Thyroid gland (tissue), 4 donors: Measurements from ENCODE around the gene PUS7L. TPM values are rescaled to one million over a fixed set of nuclear protein-coding genes. Genes with fewer than 3 reads are reported as not detected.

ENCODE experiments used
- DNase-seq, 2 donors: peaks; one replicate each; pipeline ENCODE4 v3.0.0-alpha.2; 2019
- H3K27ac ChIP-seq, 3 donors: fragments of 200-600 bp; sonication (generic); 1 replicate in 2 of 3; 2 replicates in 1 of 3; pipeline ENCODE4 v1.5.1; 2016 to 2019; ENCODE audit warnings: mild to moderate bottlenecking in 1 of 3, moderate library complexity in 1 of 3
- H3K27me3 ChIP-seq: fragments of 200-600 bp; sonication (generic); one replicate; pipeline ENCODE4 v1.5.1; 2019
- H3K36me3 ChIP-seq, 2 donors: fragments of 200-600 bp; sonication (generic); one replicate each; pipeline ENCODE4 v1.5.1; 2016 to 2019
- H3K4me1 ChIP-seq, 2 donors: fragments of 200-600 bp; sonication (generic); one replicate each; pipeline ENCODE4 v1.5.1; 2017 to 2019
- H3K4me3 ChIP-seq, 3 donors: fragments of 200-600 bp; sonication (generic); replicated peaks in 1 of 3; 1 replicate in 2 of 3; 2 replicates in 1 of 3; pipeline ENCODE4 v1.5.1; 2016; ENCODE audit warnings: mild to moderate bottlenecking in 1 of 3
- H3K9me3 ChIP-seq: fragments of 200-600 bp; sonication (generic); one replicate; pipeline ENCODE4 v1.5.1; 2017
- POLR2A ChIP-seq, 2 donors: fragments of 450-650 bp; IDR thresholded peaks; one replicate each; pipeline ENCODE4 v1.6.1; 2017; ENCODE audit warnings: antibody characterized with exemption in 2 of 2, mild to moderate bottlenecking in 2 of 2, moderate library complexity in 1 of 2
- WGBS, 2 donors: methylation state at CpG; one replicate each; pipeline ENCODE4 v1.1.5; 2017; 5-methylcytosine and 5-hydroxymethylcytosine counted together
- intact Hi-C: fragments of 100-400 bp; cut with DNase I; formaldehyde crosslinking; loops from one replicate; pipeline ENCODE4 v1.15.1; 2023
- total RNA-seq, 4 donors: library from RNA; depleted of rRNA; stranded (reverse); fragments of >200 nt; gene quantifications; one replicate each; pipeline ENCODE4 v1.2.3, GENCODE V29; 2016
- TF ChIP-seq, protein P1 (sequence below), 6 experiments: fragments of 200-600 bp in 3 of 6; fragments of 450-650 bp in 3 of 6; sonication (generic) in 3 of 6; IDR thresholded peaks; one replicate each; pipeline ENCODE4 v1.5.1; 2016 to 2019; ENCODE audit warnings: antibody characterized with exemption in 6 of 6, mild to moderate bottlenecking in 2 of 6, inconsistent platforms in 1 of 6, moderate library complexity in 1 of 6

PUS7L gene
- total RNA-seq, 4 donors from 2014 or later, result 12.1 to 23.0 (median 17.3) TPM

DNA sequence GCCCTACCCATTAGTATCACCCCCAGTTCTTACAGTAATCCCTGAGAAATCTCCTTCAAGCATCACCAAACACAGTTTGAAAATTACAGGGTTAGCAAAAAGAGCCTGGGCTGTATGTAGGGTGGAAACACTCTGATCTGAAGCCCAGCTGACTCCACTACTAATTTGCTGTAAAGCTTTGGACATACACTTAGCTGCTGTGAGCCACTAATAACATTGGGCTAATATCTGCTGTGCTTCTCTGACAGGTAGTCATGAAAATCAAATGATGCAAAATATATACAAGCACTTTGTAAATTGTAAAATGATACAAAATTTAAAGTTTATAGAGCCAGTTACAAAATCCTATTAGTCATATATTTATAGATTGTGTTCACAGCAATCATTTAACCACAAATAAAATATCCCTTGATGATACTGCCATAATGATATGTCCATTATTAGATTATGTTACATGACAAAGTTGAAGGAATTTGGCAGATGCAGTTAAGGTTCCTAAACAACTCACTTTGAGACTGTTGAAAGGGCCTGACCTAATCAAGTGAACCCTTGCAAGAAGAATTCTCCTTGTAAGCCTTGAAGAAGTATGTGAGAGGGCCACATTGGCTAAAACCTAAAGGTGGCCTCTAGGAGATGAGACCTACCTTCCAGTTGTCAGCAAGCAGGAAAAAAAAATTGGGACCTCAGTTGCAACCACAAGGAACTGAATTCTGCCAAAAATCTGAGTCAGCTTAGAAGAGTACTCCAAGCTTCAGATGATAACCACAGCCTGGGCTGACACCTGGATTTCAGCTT lies 28.5 kb upstream of the PUS7L start:
- DNase-seq, result no peak
- TF ChIP-seq POLR2A (IDR thresholded peaks at IDR 0.05), result no peak
- TF ChIP-seq, protein P1, sequence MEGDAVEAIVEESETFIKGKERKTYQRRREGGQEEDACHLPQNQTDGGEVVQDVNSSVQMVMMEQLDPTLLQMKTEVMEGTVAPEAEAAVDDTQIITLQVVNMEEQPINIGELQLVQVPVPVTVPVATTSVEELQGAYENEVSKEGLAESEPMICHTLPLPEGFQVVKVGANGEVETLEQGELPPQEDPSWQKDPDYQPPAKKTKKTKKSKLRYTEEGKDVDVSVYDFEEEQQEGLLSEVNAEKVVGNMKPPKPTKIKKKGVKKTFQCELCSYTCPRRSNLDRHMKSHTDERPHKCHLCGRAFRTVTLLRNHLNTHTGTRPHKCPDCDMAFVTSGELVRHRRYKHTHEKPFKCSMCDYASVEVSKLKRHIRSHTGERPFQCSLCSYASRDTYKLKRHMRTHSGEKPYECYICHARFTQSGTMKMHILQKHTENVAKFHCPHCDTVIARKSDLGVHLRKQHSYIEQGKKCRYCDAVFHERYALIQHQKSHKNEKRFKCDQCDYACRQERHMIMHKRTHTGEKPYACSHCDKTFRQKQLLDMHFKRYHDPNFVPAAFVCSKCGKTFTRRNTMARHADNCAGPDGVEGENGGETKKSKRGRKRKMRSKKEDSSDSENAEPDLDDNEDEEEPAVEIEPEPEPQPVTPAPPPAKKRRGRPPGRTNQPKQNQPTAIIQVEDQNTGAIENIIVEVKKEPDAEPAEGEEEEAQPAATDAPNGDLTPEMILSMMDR (IDR thresholded peaks at IDR 0.05), result no peak
- no peak overlapping the region for H3K4me3 ChIP-seq
- H3K4me1 ChIP-seq, result no peaks in the 10 kb centered on the region
- H3K27me3 ChIP-seq, result no peaks in the 10 kb centered on the region
- H3K9me3 ChIP-seq, result no peaks in the 10 kb centered on the region
- peaks cover 16 to 43% of the 10 kb centered on the region in 2 donors for H3K36me3 ChIP-seq
- intact Hi-C loops, result no loop called here
- no peak overlapping the region for H3K27ac ChIP-seq

DNA sequence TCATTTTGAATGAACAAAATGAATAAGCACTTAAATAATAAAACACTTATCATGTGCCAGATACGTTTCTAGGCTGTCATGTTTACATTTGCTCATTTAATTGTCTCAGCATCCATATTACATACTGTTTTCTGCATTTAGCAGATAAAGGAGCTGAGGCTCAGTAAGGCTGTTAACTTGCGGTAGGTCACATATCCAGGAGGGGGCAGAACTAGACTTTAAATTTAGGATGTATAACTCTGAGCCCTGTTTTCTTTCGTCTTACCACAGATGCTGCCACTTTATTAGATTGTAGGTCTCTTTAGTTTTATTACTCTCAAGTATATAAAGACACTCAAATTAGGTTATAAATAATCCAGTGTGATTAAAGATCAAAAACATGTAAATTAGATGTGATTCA lies 17.9 kb upstream of the PUS7L start:
- TF ChIP-seq, protein P1 (IDR thresholded peaks at IDR 0.05), result peak in 2 of 6 experiments; percentile 8 to 9
- TF ChIP-seq POLR2A (IDR thresholded peaks at IDR 0.05), result no peak
- Histone ChIP-seq H3K9me3 (no peaks in the 10 kb centered on the region), H3K36me3 (peaks cover 30 to 40% of the 10 kb centered on the region in 2 donors), H3K27ac (no peak overlapping the region), H3K4me3 (no peak overlapping the region), H3K27me3 (no peaks in the 10 kb centered on the region), H3K4me1 (no peaks in the 10 kb centered on the region)
- WGBS, 2 donors, result 71 to 74% methylated on average over 3 of the region's 3 CpGs
- intact Hi-C loops, result no loop called here
- no peak for DNase-seq

DNA sequence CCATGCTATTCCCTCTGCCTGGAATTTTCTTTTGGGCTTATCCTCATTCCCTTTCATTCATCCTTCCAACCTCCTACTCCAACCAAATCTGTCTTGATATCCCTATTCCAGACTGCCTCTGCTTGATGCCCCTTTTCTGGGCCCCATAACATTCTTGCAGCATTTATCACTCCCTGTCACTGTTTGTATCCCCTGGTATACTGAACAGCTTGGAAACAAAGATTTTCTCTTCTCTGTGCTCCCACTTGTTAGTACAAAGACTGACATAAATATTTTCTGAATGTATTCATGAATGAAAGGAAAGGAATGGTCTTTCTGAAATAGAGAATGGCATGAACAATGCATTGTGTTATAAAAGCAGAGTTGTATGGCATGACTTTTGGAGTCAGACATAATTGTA lies 7.7 kb upstream of the PUS7L start:
- peaks cover 0 to 8% of the 10 kb centered on the region in 2 donors for H3K36me3 ChIP-seq
- no peak overlapping the region for H3K4me3 ChIP-seq
- TF ChIP-seq, protein P1 (IDR thresholded peaks at IDR 0.05), result no peak
- no peak for TF ChIP-seq POLR2A (IDR thresholded peaks at IDR 0.05)
- H3K27me3 ChIP-seq, result no peaks in the 10 kb centered on the region
- H3K4me1 ChIP-seq, result no peaks in the 10 kb centered on the region
- DNase-seq, result no peak
- intact Hi-C loops, result no loop called here
- no peak overlapping the region for H3K27ac ChIP-seq
- H3K9me3 ChIP-seq, result no peaks in the 10 kb centered on the region

DNA sequence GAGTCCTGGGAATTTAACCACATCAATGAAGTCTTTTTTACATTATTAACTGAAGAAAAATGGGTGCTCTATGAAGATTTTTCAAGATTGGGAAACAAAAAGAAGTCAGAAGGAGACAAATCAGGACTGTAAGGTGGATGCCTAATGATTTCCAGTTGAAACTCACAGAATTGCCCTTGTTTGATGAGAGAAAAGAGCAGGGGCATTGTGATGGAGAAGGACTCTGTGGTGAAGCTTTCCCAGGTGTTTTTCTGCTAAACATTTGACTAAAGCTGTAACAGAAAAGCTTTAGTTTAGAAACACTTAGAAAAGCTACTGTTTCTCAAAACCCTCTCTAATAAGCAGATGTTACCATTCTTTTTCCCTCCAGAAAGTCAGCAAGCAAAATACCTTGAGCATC lies 5.9 kb upstream of the PUS7L start:
- no peaks in the 10 kb centered on the region for H3K27me3 ChIP-seq
- intact Hi-C loops, result no loop called here
- no peaks in the 10 kb centered on the region for H3K9me3 ChIP-seq
- H3K4me3 ChIP-seq, result no peak overlapping the region
- H3K36me3 ChIP-seq, result no peaks in the 10 kb centered on the region
- H3K4me1 ChIP-seq, result peaks cover 12 to 17% of the 10 kb centered on the region in 2 donors
- DNase-seq, result no peak
- TF ChIP-seq, protein P1 (IDR thresholded peaks at IDR 0.05), result no peak
- no peak for TF ChIP-seq POLR2A (IDR thresholded peaks at IDR 0.05)
- H3K27ac ChIP-seq, result no peak overlapping the region

DNA sequence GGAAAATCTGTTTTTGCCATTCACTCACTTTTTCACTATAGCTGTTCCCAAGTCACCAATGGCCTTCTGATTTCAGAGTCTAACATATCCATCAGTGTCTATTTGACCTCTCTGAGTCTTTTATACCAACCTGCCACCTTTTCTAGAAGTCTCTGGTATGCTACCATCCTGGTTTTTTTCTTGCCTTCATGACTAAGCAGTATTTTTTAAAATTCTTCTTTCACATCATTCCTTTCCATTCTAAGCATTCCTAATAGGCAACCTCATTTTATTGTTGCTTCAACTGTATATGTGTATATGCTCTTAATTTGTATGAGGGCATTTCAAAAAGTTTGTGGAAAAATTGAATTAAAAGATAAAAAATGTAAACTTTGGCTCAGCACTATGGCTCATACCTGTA lies 5.2 kb upstream of the PUS7L start:
- H3K4me1 ChIP-seq, result peaks cover 13 to 17% of the 10 kb centered on the region in 2 donors
- no peaks in the 10 kb centered on the region for H3K27me3 ChIP-seq
- no peaks in the 10 kb centered on the region for H3K9me3 ChIP-seq
- H3K4me3 ChIP-seq, result no peak overlapping the region
- no peak overlapping the region for H3K27ac ChIP-seq
- TF ChIP-seq, protein P1 (IDR thresholded peaks at IDR 0.05), result no peak
- no peak for TF ChIP-seq POLR2A (IDR thresholded peaks at IDR 0.05)
- DNase-seq, result no peak
- H3K36me3 ChIP-seq, result no peaks in the 10 kb centered on the region
- intact Hi-C loops, result no loop called here
